ENCODE data around the gene CEP192.

GRCh38 chr18:13124411-13124810 lies 133.2 kb downstream of the CEP192 start:
- TF ChIP-seq, protein P1, sequence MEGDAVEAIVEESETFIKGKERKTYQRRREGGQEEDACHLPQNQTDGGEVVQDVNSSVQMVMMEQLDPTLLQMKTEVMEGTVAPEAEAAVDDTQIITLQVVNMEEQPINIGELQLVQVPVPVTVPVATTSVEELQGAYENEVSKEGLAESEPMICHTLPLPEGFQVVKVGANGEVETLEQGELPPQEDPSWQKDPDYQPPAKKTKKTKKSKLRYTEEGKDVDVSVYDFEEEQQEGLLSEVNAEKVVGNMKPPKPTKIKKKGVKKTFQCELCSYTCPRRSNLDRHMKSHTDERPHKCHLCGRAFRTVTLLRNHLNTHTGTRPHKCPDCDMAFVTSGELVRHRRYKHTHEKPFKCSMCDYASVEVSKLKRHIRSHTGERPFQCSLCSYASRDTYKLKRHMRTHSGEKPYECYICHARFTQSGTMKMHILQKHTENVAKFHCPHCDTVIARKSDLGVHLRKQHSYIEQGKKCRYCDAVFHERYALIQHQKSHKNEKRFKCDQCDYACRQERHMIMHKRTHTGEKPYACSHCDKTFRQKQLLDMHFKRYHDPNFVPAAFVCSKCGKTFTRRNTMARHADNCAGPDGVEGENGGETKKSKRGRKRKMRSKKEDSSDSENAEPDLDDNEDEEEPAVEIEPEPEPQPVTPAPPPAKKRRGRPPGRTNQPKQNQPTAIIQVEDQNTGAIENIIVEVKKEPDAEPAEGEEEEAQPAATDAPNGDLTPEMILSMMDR (conservative IDR thresholded peaks at IDR 0.05 in 1 of 2, IDR thresholded peaks at IDR 0.05 in 1 of 2; ENCODE audit: extremely low read depth in 1 of 2, insufficient read depth in 1 of 2, low read depth in 1 of 2, low read length in 2 of 2): no peak
- no peak for TF ChIP-seq EZH2 (IDR thresholded peaks at IDR 0.05; ENCODE audit: borderline replicate concordance, low read length)

All from mammary epithelial cell (primary cell).